ENCODE data around the gene TCAIM. TPM values are rescaled to one million over a fixed set of nuclear protein-coding genes. Genes with fewer than 3 reads are reported as not detected.

The TCAIM gene
- total RNA-seq, 3 donors from 2014 or later, result 19.7 to 25.2 (median 24.2) TPM

GRCh38 chr3:44418549-44418948 lies 80.0 kb downstream of the TCAIM start:
- no peaks in the 10 kb centered on the region for H3K27me3 ChIP-seq
- intact Hi-C loops (cut with DNase I; ENCODE audit: low total_unique reads), result no loop called here
- no peaks in the 10 kb centered on the region for H3K36me3 ChIP-seq
- no peak for DNase-seq (ENCODE audit: low spot score in 2 of 2)
- H3K4me1 ChIP-seq, result no peaks in the 10 kb centered on the region
- H3K27ac ChIP-seq, result no peak overlapping the region
- no peak for TF ChIP-seq POLR2AphosphoS5 (IDR thresholded peaks at IDR 0.05)
- no peak for TF ChIP-seq POLR2A (IDR thresholded peaks at IDR 0.05)
- TF ChIP-seq CTCF (IDR thresholded peaks at IDR 0.05), result no peak
- H3K4me3 ChIP-seq, result no peak overlapping the region
- no peaks in the 10 kb centered on the region for H3K9me3 ChIP-seq

GRCh38 chr3:44419116-44419922 lies 80.8 kb downstream of the TCAIM start:
- Histone ChIP-seq H3K36me3 (no peaks in the 10 kb centered on the region), H3K9me3 (no peaks in the 10 kb centered on the region), H3K27me3 (no peaks in the 10 kb centered on the region), H3K27ac (no peak overlapping the region), H3K4me3 (no peak overlapping the region), H3K4me1 (no peaks in the 10 kb centered on the region)
- intact Hi-C loops (cut with DNase I; ENCODE audit: low total_unique reads), result no loop called here
- TF ChIP-seq POLR2AphosphoS5 (IDR thresholded peaks at IDR 0.05) (no peak), CTCF (IDR thresholded peaks at IDR 0.05) (no peak), POLR2A (IDR thresholded peaks at IDR 0.05) (no peak)
- no peak for DNase-seq (ENCODE audit: low spot score in 2 of 2)

- TF ChIP-seq POLR2AphosphoS5 (IDR thresholded peaks at IDR 0.05), result no peak
- no peak for TF ChIP-seq CTCF (IDR thresholded peaks at IDR 0.05)
- no peak for TF ChIP-seq POLR2A (IDR thresholded peaks at IDR 0.05)
- H3K27ac ChIP-seq, result no peak overlapping the region
- H3K4me1 ChIP-seq, result no peaks in the 10 kb centered on the region
- intact Hi-C loops (cut with DNase I; ENCODE audit: low total_unique reads), result no loop called here
- DNase-seq (ENCODE audit: low spot score in 2 of 2), result no peak
- no peaks in the 10 kb centered on the region for H3K9me3 ChIP-seq
- no peaks in the 10 kb centered on the region for H3K36me3 ChIP-seq
- no peaks in the 10 kb centered on the region for H3K27me3 ChIP-seq
- H3K4me3 ChIP-seq, result no peak overlapping the region
These were observed 81.5 kb downstream of the TCAIM start for GRCh38 chr3:44419923-44420650.

- Histone ChIP-seq H3K9me3 (no peaks in the 10 kb centered on the region), H3K4me3 (no peak overlapping the region), H3K4me1 (no peaks in the 10 kb centered on the region), H3K27me3 (no peaks in the 10 kb centered on the region), H3K27ac (no peak overlapping the region), H3K36me3 (no peaks in the 10 kb centered on the region)
- no peak for DNase-seq (ENCODE audit: low spot score in 2 of 2)
- no peak for TF ChIP-seq POLR2A (IDR thresholded peaks at IDR 0.05)
- no peak for TF ChIP-seq POLR2AphosphoS5 (IDR thresholded peaks at IDR 0.05)
- TF ChIP-seq CTCF (IDR thresholded peaks at IDR 0.05), result no peak
- intact Hi-C loops (cut with DNase I; ENCODE audit: low total_unique reads), result no loop called here
These were observed 82.1 kb downstream of the TCAIM start for GRCh38 chr3:44420676-44421075.

GRCh38 chr3:44421280-44421679 lies 82.7 kb downstream of the TCAIM start:
- Histone ChIP-seq H3K4me1 (no peaks in the 10 kb centered on the region), H3K27me3 (no peaks in the 10 kb centered on the region), H3K9me3 (no peaks in the 10 kb centered on the region), H3K27ac (no peak overlapping the region), H3K4me3 (no peak overlapping the region), H3K36me3 (no peaks in the 10 kb centered on the region)
- TF ChIP-seq POLR2A (IDR thresholded peaks at IDR 0.05), result no peak
- TF ChIP-seq CTCF (IDR thresholded peaks at IDR 0.05), result no peak
- no peak for TF ChIP-seq POLR2AphosphoS5 (IDR thresholded peaks at IDR 0.05)
- intact Hi-C loops (cut with DNase I; ENCODE audit: low total_unique reads), result no loop called here
- DNase-seq (ENCODE audit: low spot score in 2 of 2), result no peak

Data from breast epithelium (tissue), 4 donors.